GM23248 (cell line): ENCODE results near the gene USP36.

Experiments used
- EZH2 ChIP-seq: fragments of 200-600 bp; sonication (generic); IDR thresholded peaks from 2 replicates; pipeline ENCODE4 v1.6.1; 2018; ENCODE audit warnings: antibody characterized with exemption, mild to moderate bottlenecking; ENCODE audit not compliant: insufficient read depth, poor library complexity, severe bottlenecking
- EZH2phosphoT487 ChIP-seq: fragments of 200-600 bp; sonication (generic); IDR thresholded peaks from 2 replicates; pipeline ENCODE4 v1.6.1; 2018; ENCODE audit warnings: antibody characterized with exemption, moderate library complexity, mild to moderate bottlenecking, low read depth; ENCODE audit not compliant: insufficient read depth

DNA sequence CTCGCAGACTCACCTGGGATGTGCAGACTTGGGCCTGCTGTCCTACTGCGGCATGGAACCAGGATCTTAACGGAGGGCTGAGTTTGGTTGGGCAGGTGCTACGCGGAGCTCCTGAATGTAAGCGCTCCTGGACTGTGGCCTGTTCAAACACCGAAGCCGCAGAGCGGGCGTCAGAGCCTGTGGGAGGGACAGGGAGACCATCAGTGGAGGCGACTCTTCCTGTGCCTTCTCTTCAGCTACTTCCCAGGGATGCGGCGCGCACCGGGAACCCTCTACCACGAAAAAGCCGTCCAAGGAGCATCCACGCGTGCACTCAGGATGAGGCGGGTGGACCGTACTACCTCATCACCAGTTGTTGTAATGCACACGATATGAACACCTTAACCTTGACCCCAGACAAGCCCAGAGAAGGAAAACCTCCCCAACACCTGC is 2.0 kb downstream of the USP36 start:
- TF ChIP-seq EZH2phosphoT487: no peak
- TF ChIP-seq EZH2: no peak
